ENCODE data around the gene SUMO3. TPM values are rescaled to one million over a fixed set of nuclear protein-coding genes. Genes with fewer than 3 reads are reported as not detected.

Gene SUMO3
- total and polyA plus RNA-seq, 2 donors: 49.6 to 63.7 TPM

- Histone ChIP-seq H3K4me1 (ENCODE audit: control insufficient read depth in 2 of 2, insufficient read depth in 2 of 2, low read length in 2 of 2) (peaks cover 0 to 5% of the 10 kb centered on the region in 2 donors), H3K36me3 (ENCODE audit: control insufficient read depth in 2 of 2, insufficient read depth in 2 of 2, low read length in 1 of 2) (no peaks in the 10 kb centered on the region), H3K4me3 (ENCODE audit: low read length in 2 of 2) (no peak overlapping the region), H3K27me3 (ENCODE audit: control insufficient read depth in 2 of 2, insufficient read depth in 1 of 2, low read length in 1 of 2) (no peaks in the 10 kb centered on the region), H3K27ac (ENCODE audit: low read depth in 1 of 2, low read length in 1 of 2) (no peak overlapping the region), H3K9me3 (ENCODE audit: control insufficient read depth in 2 of 2, insufficient read depth in 1 of 2, low read length in 1 of 2) (no peaks in the 10 kb centered on the region)
- 95% methylated on average over 24 of the region's 24 CpGs for WGBS
- no peak for DNase-seq (ENCODE audit: low read depth in 6 of 9, low spot score in 9 of 9)
Measured at GRCh38 chr21:44762221-44763049, 55.4 kb downstream of the SUMO3 start.

GRCh38 chr21:44761747-44762208 lies 56.1 kb downstream of the SUMO3 start:
- H3K27ac ChIP-seq (ENCODE audit: low read depth in 1 of 2, low read length in 1 of 2): no peak overlapping the region
- peaks cover 0 to 5% of the 10 kb centered on the region in 2 donors for H3K4me1 ChIP-seq (ENCODE audit: control insufficient read depth in 2 of 2, insufficient read depth in 2 of 2, low read length in 2 of 2)
- DNase-seq (ENCODE audit: low read depth in 6 of 9, low spot score in 9 of 9): no peak
- no peaks in the 10 kb centered on the region for H3K36me3 ChIP-seq (ENCODE audit: control insufficient read depth in 2 of 2, insufficient read depth in 2 of 2, low read length in 1 of 2)
- no peaks in the 10 kb centered on the region for H3K27me3 ChIP-seq (ENCODE audit: control insufficient read depth in 2 of 2, insufficient read depth in 1 of 2, low read length in 1 of 2)
- 93% methylated on average over 14 of the region's 14 CpGs for whole genome bisulfite sequencing
- no peaks in the 10 kb centered on the region for H3K9me3 ChIP-seq (ENCODE audit: control insufficient read depth in 2 of 2, insufficient read depth in 1 of 2, low read length in 1 of 2)
- no peak overlapping the region for H3K4me3 ChIP-seq (ENCODE audit: low read length in 2 of 2)

- Histone ChIP-seq H3K4me1 (ENCODE audit: control insufficient read depth in 2 of 2, insufficient read depth in 2 of 2, low read length in 2 of 2) (peaks cover 0 to 5% of the 10 kb centered on the region in 2 donors), H3K4me3 (ENCODE audit: low read length in 2 of 2) (no peak overlapping the region), H3K27ac (ENCODE audit: low read depth in 1 of 2, low read length in 1 of 2) (no peak overlapping the region), H3K36me3 (ENCODE audit: control insufficient read depth in 2 of 2, insufficient read depth in 2 of 2, low read length in 1 of 2) (no peaks in the 10 kb centered on the region), H3K9me3 (ENCODE audit: control insufficient read depth in 2 of 2, insufficient read depth in 1 of 2, low read length in 1 of 2) (no peaks in the 10 kb centered on the region), H3K27me3 (ENCODE audit: control insufficient read depth in 2 of 2, insufficient read depth in 1 of 2, low read length in 1 of 2) (no peaks in the 10 kb centered on the region)
- no peak for DNase-seq (ENCODE audit: low read depth in 6 of 9, low spot score in 9 of 9)
- 75% methylated on average over 21 of the region's 21 CpGs for WGBS
Measured at GRCh38 chr21:44761011-44761729, 56.7 kb downstream of the SUMO3 start.

DNA sequence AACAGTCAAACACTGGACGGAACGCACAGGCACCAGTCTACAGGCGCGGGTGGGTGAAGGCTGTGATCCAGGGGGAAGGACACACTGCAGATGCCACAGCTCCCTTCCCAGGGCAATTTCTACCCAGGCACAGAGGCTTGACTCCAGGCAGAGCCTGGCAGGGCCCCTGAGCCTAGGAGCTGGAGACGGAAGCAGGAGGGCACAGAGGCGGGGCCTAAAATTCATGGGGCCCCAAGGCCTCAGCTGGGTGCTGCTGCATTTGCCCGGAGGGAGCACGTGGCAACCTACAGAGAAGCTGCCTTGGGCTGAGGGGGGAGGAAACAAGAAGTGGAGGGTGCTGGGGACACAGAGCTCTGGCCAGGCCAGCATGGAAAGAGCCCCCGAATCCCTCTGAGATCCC lies 57.5 kb downstream of the SUMO3 start:
- H3K27me3 ChIP-seq (ENCODE audit: control insufficient read depth in 2 of 2, insufficient read depth in 1 of 2, low read length in 1 of 2): no peaks in the 10 kb centered on the region
- WGBS: 85% methylated on average over 9 of the region's 9 CpGs

DNA sequence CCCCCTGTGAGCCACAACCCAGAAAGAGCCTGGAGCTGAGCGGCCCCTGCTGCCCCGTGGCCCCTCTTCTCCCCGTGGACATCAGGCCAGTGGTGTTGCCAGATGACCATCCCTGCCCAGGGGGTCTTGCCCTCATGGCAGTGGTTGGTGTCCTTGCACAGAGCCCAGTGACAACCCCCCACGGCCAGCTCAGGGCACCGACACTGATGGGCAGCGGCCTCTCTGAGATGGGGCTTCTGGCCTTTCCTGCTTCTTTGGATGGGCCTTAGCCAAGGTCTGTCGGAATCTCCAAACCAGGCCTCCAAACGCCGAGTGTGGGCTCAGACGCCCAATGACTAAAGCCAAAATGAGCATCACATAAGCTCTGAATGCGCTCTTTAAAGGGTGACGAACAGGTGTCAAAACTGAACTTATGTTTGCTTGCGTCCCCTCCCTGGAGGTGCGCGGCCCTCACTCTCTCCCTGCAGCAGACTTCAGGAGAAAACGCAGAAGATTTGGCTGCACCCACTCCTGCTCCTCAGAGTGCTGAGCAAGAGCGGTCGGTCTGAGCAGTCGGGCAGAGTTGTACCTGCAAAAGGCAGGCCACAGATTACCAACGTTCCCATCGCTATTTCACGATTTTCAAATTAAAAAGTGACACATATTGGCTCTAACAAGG lies 58.1 kb downstream of the SUMO3 start:
- no peaks in the 10 kb centered on the region for H3K27me3 ChIP-seq (ENCODE audit: control insufficient read depth in 2 of 2, insufficient read depth in 1 of 2, low read length in 1 of 2)
- H3K27ac ChIP-seq (ENCODE audit: low read depth in 1 of 2, low read length in 1 of 2): no peak overlapping the region
- H3K4me3 ChIP-seq (ENCODE audit: low read length in 2 of 2): no peak overlapping the region
- WGBS: 94% methylated on average over 22 of the region's 22 CpGs
- H3K4me1 ChIP-seq (ENCODE audit: control insufficient read depth in 2 of 2, insufficient read depth in 2 of 2, low read length in 2 of 2): no peaks in the 10 kb centered on the region
- DNase-seq (ENCODE audit: low read depth in 6 of 9, low spot score in 9 of 9): no peak
- H3K9me3 ChIP-seq (ENCODE audit: control insufficient read depth in 2 of 2, insufficient read depth in 1 of 2, low read length in 1 of 2): no peaks in the 10 kb centered on the region
- no peaks in the 10 kb centered on the region for H3K36me3 ChIP-seq (ENCODE audit: control insufficient read depth in 2 of 2, insufficient read depth in 2 of 2, low read length in 1 of 2)

More for the DNA sequence above, 57.5 kb downstream of the SUMO3 start:
- Histone ChIP-seq H3K9me3 (ENCODE audit: control insufficient read depth in 2 of 2, insufficient read depth in 1 of 2, low read length in 1 of 2) (no peaks in the 10 kb centered on the region), H3K36me3 (ENCODE audit: control insufficient read depth in 2 of 2, insufficient read depth in 2 of 2, low read length in 1 of 2) (no peaks in the 10 kb centered on the region), H3K4me1 (ENCODE audit: control insufficient read depth in 2 of 2, insufficient read depth in 2 of 2, low read length in 2 of 2) (no peaks in the 10 kb centered on the region), H3K4me3 (ENCODE audit: low read length in 2 of 2) (no peak overlapping the region), H3K27ac (ENCODE audit: low read depth in 1 of 2, low read length in 1 of 2) (no peak overlapping the region)
- DNase-seq (ENCODE audit: low read depth in 6 of 9, low spot score in 9 of 9): no peak

- Histone ChIP-seq H3K27ac (ENCODE audit: low read depth in 1 of 2, low read length in 1 of 2) (no peak overlapping the region), H3K9me3 (ENCODE audit: control insufficient read depth in 2 of 2, insufficient read depth in 1 of 2, low read length in 1 of 2) (no peaks in the 10 kb centered on the region), H3K27me3 (ENCODE audit: control insufficient read depth in 2 of 2, insufficient read depth in 1 of 2, low read length in 1 of 2) (no peaks in the 10 kb centered on the region), H3K36me3 (ENCODE audit: control insufficient read depth in 2 of 2, insufficient read depth in 2 of 2, low read length in 1 of 2) (no peaks in the 10 kb centered on the region), H3K4me1 (ENCODE audit: control insufficient read depth in 2 of 2, insufficient read depth in 2 of 2, low read length in 2 of 2) (no peaks in the 10 kb centered on the region), H3K4me3 (ENCODE audit: low read length in 2 of 2) (no peak overlapping the region)
- no peak for DNase-seq (ENCODE audit: low read depth in 6 of 9, low spot score in 9 of 9)
- 90% methylated on average over 26 of the region's 26 CpGs for WGBS
Measured at GRCh38 chr21:44758781-44759627, 58.9 kb downstream of the SUMO3 start.

DNA sequence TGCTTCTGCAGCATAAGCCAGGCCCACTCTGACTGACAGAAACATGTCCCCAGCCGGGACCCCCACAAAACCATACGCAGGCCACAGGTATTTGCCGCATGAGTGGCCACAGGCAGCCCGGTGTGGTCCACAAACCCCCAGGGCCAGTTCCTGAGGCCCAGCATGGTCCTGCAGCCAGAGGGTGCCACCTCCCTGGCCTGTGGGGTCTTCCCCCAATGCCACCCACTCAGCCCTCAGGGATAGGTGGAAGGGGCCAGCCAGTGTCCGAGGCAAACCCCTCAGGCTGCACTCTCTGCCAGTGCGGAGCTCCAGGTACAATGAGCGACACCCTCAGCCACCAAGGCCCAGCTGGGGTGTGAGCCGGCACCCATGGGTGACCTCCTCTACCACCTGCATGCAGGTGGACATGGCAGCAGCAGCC lies 59.7 kb downstream of the SUMO3 start:
- no peak overlapping the region for H3K4me3 ChIP-seq (ENCODE audit: low read length in 2 of 2)
- no peaks in the 10 kb centered on the region for H3K4me1 ChIP-seq (ENCODE audit: control insufficient read depth in 2 of 2, insufficient read depth in 2 of 2, low read length in 2 of 2)
- no peak for DNase-seq (ENCODE audit: low read depth in 6 of 9, low spot score in 9 of 9)
- H3K36me3 ChIP-seq (ENCODE audit: control insufficient read depth in 2 of 2, insufficient read depth in 2 of 2, low read length in 1 of 2): no peaks in the 10 kb centered on the region
- no peaks in the 10 kb centered on the region for H3K9me3 ChIP-seq (ENCODE audit: control insufficient read depth in 2 of 2, insufficient read depth in 1 of 2, low read length in 1 of 2)
- WGBS: 97% methylated on average over 8 of the region's 8 CpGs
- no peak overlapping the region for H3K27ac ChIP-seq (ENCODE audit: low read depth in 1 of 2, low read length in 1 of 2)
- no peaks in the 10 kb centered on the region for H3K27me3 ChIP-seq (ENCODE audit: control insufficient read depth in 2 of 2, insufficient read depth in 1 of 2, low read length in 1 of 2)

DNA sequence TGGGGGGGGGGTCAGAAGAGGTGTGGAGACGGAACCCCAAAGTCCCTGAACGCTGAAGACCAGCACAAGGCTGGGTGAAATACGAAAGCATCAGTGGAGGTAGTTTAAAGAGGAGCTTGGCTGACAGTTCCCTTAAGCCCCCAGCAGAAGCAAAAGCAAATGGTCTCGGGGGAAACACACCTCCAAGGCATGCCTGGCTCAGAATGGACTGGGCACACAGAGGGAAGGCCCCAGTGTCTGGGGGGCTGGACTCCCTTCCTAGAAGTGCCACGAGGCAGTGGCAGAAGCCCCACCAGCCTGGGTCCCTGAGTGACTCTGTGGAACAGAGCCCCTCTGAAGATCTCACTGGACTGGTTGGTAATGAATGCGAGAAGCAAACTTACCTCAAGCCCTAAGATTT lies 60.1 kb downstream of the SUMO3 start:
- H3K36me3 ChIP-seq (ENCODE audit: control insufficient read depth in 2 of 2, insufficient read depth in 2 of 2, low read length in 1 of 2): no peaks in the 10 kb centered on the region
- H3K4me1 ChIP-seq (ENCODE audit: control insufficient read depth in 2 of 2, insufficient read depth in 2 of 2, low read length in 2 of 2): no peaks in the 10 kb centered on the region
- H3K4me3 ChIP-seq (ENCODE audit: low read length in 2 of 2): no peak overlapping the region
- no peak for DNase-seq (ENCODE audit: low read depth in 6 of 9, low spot score in 9 of 9)
- H3K27me3 ChIP-seq (ENCODE audit: control insufficient read depth in 2 of 2, insufficient read depth in 1 of 2, low read length in 1 of 2): no peaks in the 10 kb centered on the region
- WGBS: 95% methylated on average over 6 of the region's 6 CpGs
- no peaks in the 10 kb centered on the region for H3K9me3 ChIP-seq (ENCODE audit: control insufficient read depth in 2 of 2, insufficient read depth in 1 of 2, low read length in 1 of 2)
- no peak overlapping the region for H3K27ac ChIP-seq (ENCODE audit: low read depth in 1 of 2, low read length in 1 of 2)

All from thymus (tissue), 11 donors.